Measurements from ENCODE around the gene TRIM10.
A peak's percentile ranks its signal among the peaks of the same experiment; 100 is the strongest.
"Not testable (repeated sequence)": the region's sequence is repeated elsewhere in the genome, so short reads cannot be mapped to it uniquely, and the experiment has no call there.

The TRIM10 gene

GRCh38 chr6:30171677-30172471 lies 10.9 kb upstream of the TRIM10 start:
- peak; percentile 17 for DNase-seq

GRCh38 chr6:30169658-30170614 lies 8.9 kb upstream of the TRIM10 start:
- DNase-seq: peak; percentile 56

- no peak for DNase-seq
These were observed 7.7 kb upstream of the TRIM10 start for GRCh38 chr6:30168741-30169140.

GRCh38 chr6:30167101-30167500 lies 6.1 kb upstream of the TRIM10 start:
- no peak for DNase-seq

GRCh38 chr6:30165238-30165637 lies 4.2 kb upstream of the TRIM10 start:
- DNase-seq: not testable (repeated sequence)

- no peak for DNase-seq
These were observed 3.7 kb upstream of the TRIM10 start for GRCh38 chr6:30164714-30165113.

- DNase-seq: no peak
These were observed 3.1 kb upstream of the TRIM10 start for GRCh38 chr6:30163918-30164654.

- no peak for DNase-seq
These were observed 2.3 kb upstream of the TRIM10 start, which contains the start of gene TRIM15 for GRCh38 chr6:30163090-30163917. Gene TRIM15, plus strand, starts transcription at chr6:30163546. Its CDS starts 139 bp downstream, at chr6:30163685.

GRCh38 chr6:30162265-30163089 lies 1.5 kb upstream of the TRIM10 start:
- no peak for DNase-seq

- no peak for DNase-seq
These were observed 815 bp downstream of the TRIM10 start for GRCh38 chr6:30160008-30160784.

GRCh38 chr6:30158475-30159040 lies 2.5 kb downstream of the TRIM10 start:
- DNase-seq: no peak

GRCh38 chr6:30157999-30158398 lies 3.0 kb downstream of the TRIM10 start:
- no peak for DNase-seq

GRCh38 chr6:30157581-30157980 lies 3.4 kb downstream of the TRIM10 start:
- no peak for DNase-seq

- DNase-seq: no peak
These were observed 4.2 kb downstream of the TRIM10 start for GRCh38 chr6:30156774-30157173.

- no peak for DNase-seq
These were observed 4.8 kb downstream of the TRIM10 start for GRCh38 chr6:30156262-30156599.

- DNase-seq: no peak
These were observed 5.3 kb downstream of the TRIM10 start for GRCh38 chr6:30155520-30156261.

- DNase-seq: no peak
These were observed 6.1 kb downstream of the TRIM10 start for GRCh38 chr6:30154709-30155519.

- no peak for DNase-seq
These were observed 7.0 kb downstream of the TRIM10 start for GRCh38 chr6:30154061-30154460.
